ENCODE measurements around the gene HOXC12.

Gene HOXC12

DNA sequence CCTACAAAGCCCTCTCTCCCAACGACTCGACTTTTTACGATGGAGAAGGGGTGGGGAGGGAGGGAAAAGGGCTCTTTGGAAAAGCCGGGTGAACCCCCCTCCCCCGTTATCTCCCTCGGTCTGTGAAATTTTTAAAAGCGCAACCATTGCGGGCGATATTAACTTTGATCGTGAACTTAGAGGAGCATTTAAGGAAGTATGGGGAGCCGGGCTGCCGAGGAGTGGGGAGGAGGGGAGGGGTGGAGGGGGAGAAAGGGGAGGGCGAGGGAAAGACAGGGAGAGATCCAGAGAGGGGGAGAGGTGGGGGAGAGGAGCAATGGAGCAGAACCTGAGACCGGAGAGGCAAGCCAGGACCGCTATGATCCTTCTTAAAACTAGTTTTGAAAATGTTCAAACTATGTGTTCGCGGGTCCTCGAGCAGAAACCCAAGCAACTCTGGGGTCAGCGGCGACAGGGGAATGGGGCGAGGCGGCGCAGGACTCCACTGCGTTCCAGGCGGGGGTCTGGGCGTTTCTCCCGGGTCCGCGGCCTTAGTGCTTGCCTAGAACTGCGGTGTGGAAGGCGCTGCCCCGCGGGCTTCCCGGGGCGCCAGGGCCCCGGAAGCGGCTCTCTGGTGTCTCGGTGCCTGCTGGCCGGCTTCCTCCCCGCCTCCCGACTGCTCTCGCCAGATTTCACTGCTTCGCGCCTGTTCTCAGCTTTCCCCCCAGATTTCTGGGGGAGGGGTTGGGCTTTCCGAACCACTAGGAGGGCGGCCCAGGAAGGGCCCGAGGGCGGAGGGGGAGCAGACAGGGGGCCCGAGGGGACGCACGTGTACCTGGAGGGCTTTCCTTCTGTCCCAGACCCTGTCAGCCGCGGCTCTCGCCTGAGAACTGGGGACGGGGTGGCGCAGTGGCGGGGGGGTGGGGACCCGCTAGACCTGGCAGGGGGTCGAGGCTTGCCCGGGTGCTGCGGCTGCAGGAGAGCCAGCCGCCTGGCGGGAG lies 19.7 kb downstream of the HOXC12 start, which contains the start of gene HOTAIR:
Gene HOTAIR, minus strand, starts transcription at position 871 of the 980 bp plus-strand sequence.
- peak within 1 kb of the TSS; percentile 54 for H3K4me3 ChIP-seq (ENCODE audit: control insufficient read depth, low read depth, low read length)
- no peak for DNase-seq (ENCODE audit: low read depth)
- TF ChIP-seq CTCF (conservative IDR thresholded peaks at IDR 0.05; ENCODE audit: control insufficient read depth, insufficient read depth, low read depth, low read length), result no peak

DNA sequence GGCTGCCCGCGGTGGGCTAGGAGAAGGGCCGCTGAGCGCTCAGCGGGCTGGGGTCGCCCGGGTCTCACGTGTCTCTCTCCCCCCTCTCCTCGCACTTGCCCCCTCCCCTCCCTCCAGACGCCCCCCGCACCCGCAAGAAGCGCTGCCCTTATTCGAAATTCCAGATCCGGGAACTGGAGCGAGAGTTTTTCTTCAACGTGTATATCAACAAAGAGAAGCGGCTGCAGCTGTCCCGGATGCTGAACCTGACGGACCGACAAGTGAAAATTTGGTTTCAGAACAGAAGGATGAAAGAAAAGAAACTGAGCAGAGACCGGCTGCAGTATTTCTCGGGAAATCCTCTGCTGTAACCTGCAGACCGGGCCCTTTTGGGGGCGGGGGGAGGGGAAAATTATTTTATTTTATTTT lies 20.4 kb downstream of the HOXC12 start:
- TF ChIP-seq CTCF (conservative IDR thresholded peaks at IDR 0.05; ENCODE audit: control insufficient read depth, insufficient read depth, low read depth, low read length), result no peak
- peak overlapping the region; percentile 54 for H3K4me3 ChIP-seq (ENCODE audit: control insufficient read depth, low read depth, low read length)
- no peak for DNase-seq (ENCODE audit: low read depth)

GRCh38 chr12:53975479-53976152 lies 20.9 kb downstream of the HOXC12 start:
- no peak for DNase-seq (ENCODE audit: low read depth)
- TF ChIP-seq CTCF (conservative IDR thresholded peaks at IDR 0.05; ENCODE audit: control insufficient read depth, insufficient read depth, low read depth, low read length), result no peak
- peak overlapping the region; percentile 54 for H3K4me3 ChIP-seq (ENCODE audit: control insufficient read depth, low read depth, low read length)

- no peak for DNase-seq (ENCODE audit: low read depth)
- H3K4me3 ChIP-seq (ENCODE audit: control insufficient read depth, low read depth, low read length), result no peak overlapping the region
- TF ChIP-seq CTCF (conservative IDR thresholded peaks at IDR 0.05; ENCODE audit: control insufficient read depth, insufficient read depth, low read depth, low read length), result no peak
Measured at GRCh38 chr12:53976172-53976822, 21.6 kb downstream of the HOXC12 start.

- TF ChIP-seq CTCF (conservative IDR thresholded peaks at IDR 0.05; ENCODE audit: control insufficient read depth, insufficient read depth, low read depth, low read length), result no peak
- no peak overlapping the region for H3K4me3 ChIP-seq (ENCODE audit: control insufficient read depth, low read depth, low read length)
- no peak for DNase-seq (ENCODE audit: low read depth)
Measured at GRCh38 chr12:53976823-53977595, 22.3 kb downstream of the HOXC12 start.

All from fibroblast of mammary gland (primary cell).